ENCODE results near the gene ABI1. TPM values are rescaled to one million over a fixed set of nuclear protein-coding genes. Genes with fewer than 3 reads are reported as not detected.

Gene ABI1
- total RNA-seq, 3 donors from 2014 or later, result 50.5 to 75.7 (median 56.6) TPM

- no peaks in the 10 kb centered on the region for H3K9me3 ChIP-seq
- H3K27ac ChIP-seq, result no peak overlapping the region
- no peak for DNase-seq (ENCODE audit: low spot score in 2 of 2)
- intact Hi-C loops (cut with DNase I; ENCODE audit: low total_unique reads), result no loop called here
- no peaks in the 10 kb centered on the region for H3K4me1 ChIP-seq
- H3K4me3 ChIP-seq, result no peak overlapping the region
- TF ChIP-seq CTCF (IDR thresholded peaks at IDR 0.05), result no peak
- TF ChIP-seq POLR2AphosphoS5 (IDR thresholded peaks at IDR 0.05), result no peak
- TF ChIP-seq POLR2A (IDR thresholded peaks at IDR 0.05), result no peak
- no peaks in the 10 kb centered on the region for H3K27me3 ChIP-seq
- no peaks in the 10 kb centered on the region for H3K36me3 ChIP-seq
Measured at GRCh38 chr10:26706206-26706605, 154.6 kb downstream of the ABI1 start.

GRCh38 chr10:26703974-26704373 is 156.8 kb downstream of the ABI1 start:
- no peaks in the 10 kb centered on the region for H3K36me3 ChIP-seq
- no peak for TF ChIP-seq POLR2AphosphoS5 (IDR thresholded peaks at IDR 0.05)
- TF ChIP-seq CTCF (IDR thresholded peaks at IDR 0.05), result no peak
- no peak for TF ChIP-seq POLR2A (IDR thresholded peaks at IDR 0.05)

GRCh38 chr10:26703096-26703495 is 157.7 kb downstream of the ABI1 start:
- no peak overlapping the region for H3K4me3 ChIP-seq
- TF ChIP-seq POLR2A (IDR thresholded peaks at IDR 0.05), result no peak
- TF ChIP-seq CTCF (IDR thresholded peaks at IDR 0.05), result no peak
- no peak for TF ChIP-seq POLR2AphosphoS5 (IDR thresholded peaks at IDR 0.05)
- H3K27me3 ChIP-seq, result no peaks in the 10 kb centered on the region
- H3K36me3 ChIP-seq, result no peaks in the 10 kb centered on the region
- no peak overlapping the region for H3K27ac ChIP-seq
- DNase-seq (ENCODE audit: low spot score in 2 of 2), result no peak
- intact Hi-C loops (cut with DNase I; ENCODE audit: low total_unique reads), result no loop called here
- no peaks in the 10 kb centered on the region for H3K9me3 ChIP-seq
- peaks cover 4 to 6% of the 10 kb centered on the region in 2 donors for H3K4me1 ChIP-seq

More at GRCh38 chr10:26703974-26704373, 156.8 kb downstream of the ABI1 start:
- DNase-seq (ENCODE audit: low spot score in 2 of 2), result no peak
- no peaks in the 10 kb centered on the region for H3K4me1 ChIP-seq
- intact Hi-C loops (cut with DNase I; ENCODE audit: low total_unique reads), result no loop called here
- no peak overlapping the region for H3K4me3 ChIP-seq
- H3K27ac ChIP-seq, result no peak overlapping the region
- H3K27me3 ChIP-seq, result no peaks in the 10 kb centered on the region
- H3K9me3 ChIP-seq, result no peaks in the 10 kb centered on the region

- Histone ChIP-seq H3K36me3 (no peaks in the 10 kb centered on the region), H3K4me1 (peaks cover 4 to 6% of the 10 kb centered on the region in 2 donors), H3K9me3 (no peaks in the 10 kb centered on the region), H3K27ac (no peak overlapping the region), H3K4me3 (no peak overlapping the region), H3K27me3 (no peaks in the 10 kb centered on the region)
- intact Hi-C loops (cut with DNase I; ENCODE audit: low total_unique reads), result no loop called here
- no peak for DNase-seq (ENCODE audit: low spot score in 2 of 2)
- TF ChIP-seq POLR2AphosphoS5 (IDR thresholded peaks at IDR 0.05) (no peak), POLR2A (IDR thresholded peaks at IDR 0.05) (no peak), CTCF (IDR thresholded peaks at IDR 0.05) (no peak)
Measured at GRCh38 chr10:26700884-26701630, 159.7 kb downstream of the ABI1 start.

- TF ChIP-seq POLR2A (IDR thresholded peaks at IDR 0.05), result no peak
- no peak for TF ChIP-seq POLR2AphosphoS5 (IDR thresholded peaks at IDR 0.05)
- no peak for TF ChIP-seq CTCF (IDR thresholded peaks at IDR 0.05)
- no peak for DNase-seq (ENCODE audit: low spot score in 2 of 2)
- Histone ChIP-seq H3K27ac (no peak overlapping the region), H3K4me1 (peaks cover 4 to 6% of the 10 kb centered on the region in 2 donors), H3K27me3 (no peaks in the 10 kb centered on the region), H3K36me3 (no peaks in the 10 kb centered on the region), H3K9me3 (no peaks in the 10 kb centered on the region), H3K4me3 (no peak overlapping the region)
- intact Hi-C loops (cut with DNase I; ENCODE audit: low total_unique reads), result no loop called here
Measured at GRCh38 chr10:26699631-26700030, 161.1 kb downstream of the ABI1 start.
